ENCODE measurements around the gene PTPN14.
"Not testable (repeated sequence)": the region's sequence is repeated elsewhere in the genome, so short reads cannot be mapped to it uniquely, and the experiment has no call there.

Gene PTPN14

DNA sequence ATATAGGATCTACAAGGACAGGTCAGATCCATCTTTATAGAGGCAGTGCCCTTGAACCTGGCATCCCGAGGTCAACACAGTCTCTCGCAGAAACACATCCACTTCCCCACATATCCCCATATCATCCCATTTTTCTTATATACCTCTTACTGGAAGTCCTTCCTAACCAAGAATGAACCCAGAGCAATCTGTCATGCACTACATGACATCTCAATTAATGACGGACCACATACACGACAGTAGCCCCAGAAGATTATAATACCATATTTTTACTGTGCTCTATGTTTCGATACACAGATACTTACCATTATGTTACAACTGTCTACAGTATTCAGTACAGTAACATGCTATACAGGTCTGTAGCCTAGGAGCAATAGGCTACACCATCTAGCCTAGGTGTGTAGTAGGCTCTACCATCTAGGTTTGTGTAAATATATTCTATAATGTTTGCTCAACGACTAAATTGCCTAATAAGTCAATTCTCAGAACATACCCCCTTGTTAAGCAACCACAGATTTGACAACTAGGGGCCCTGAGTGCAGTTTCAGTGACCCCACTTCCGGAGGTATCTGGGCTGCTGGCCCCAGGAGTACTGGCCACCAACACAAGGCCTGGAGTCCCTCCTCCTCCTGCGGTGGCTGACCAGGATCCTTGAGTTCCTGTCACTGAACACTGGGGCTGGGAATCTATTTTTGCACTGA lies 28.1 kb downstream of the PTPN14 start:
- no peak for DNase-seq (ENCODE audit: extremely low read depth, low read depth)
- TF ChIP-seq, protein P1, sequence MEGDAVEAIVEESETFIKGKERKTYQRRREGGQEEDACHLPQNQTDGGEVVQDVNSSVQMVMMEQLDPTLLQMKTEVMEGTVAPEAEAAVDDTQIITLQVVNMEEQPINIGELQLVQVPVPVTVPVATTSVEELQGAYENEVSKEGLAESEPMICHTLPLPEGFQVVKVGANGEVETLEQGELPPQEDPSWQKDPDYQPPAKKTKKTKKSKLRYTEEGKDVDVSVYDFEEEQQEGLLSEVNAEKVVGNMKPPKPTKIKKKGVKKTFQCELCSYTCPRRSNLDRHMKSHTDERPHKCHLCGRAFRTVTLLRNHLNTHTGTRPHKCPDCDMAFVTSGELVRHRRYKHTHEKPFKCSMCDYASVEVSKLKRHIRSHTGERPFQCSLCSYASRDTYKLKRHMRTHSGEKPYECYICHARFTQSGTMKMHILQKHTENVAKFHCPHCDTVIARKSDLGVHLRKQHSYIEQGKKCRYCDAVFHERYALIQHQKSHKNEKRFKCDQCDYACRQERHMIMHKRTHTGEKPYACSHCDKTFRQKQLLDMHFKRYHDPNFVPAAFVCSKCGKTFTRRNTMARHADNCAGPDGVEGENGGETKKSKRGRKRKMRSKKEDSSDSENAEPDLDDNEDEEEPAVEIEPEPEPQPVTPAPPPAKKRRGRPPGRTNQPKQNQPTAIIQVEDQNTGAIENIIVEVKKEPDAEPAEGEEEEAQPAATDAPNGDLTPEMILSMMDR (IDR thresholded peaks at IDR 0.05; ENCODE audit: low read depth, low read length) = no peak

DNA sequence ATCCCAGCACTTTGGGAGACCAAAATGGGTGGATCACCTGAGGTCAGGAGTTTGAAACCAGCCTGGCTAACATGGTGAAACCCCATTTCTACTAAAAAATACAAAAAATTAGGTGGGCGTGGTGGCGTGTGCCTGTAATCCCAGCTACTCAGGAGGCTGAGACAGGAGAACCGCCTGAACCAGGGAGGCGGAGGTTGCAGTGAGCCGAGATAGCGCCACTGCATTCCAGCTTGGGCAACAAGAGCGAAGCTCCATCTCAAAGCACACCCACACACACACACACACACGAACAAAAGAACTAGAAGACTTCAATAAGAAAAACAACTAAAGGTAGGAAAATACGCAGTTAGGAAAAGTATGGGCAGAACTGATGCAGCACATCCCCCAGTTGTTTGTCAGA lies 29.9 kb downstream of the PTPN14 start:
- not testable (repeated sequence) for DNase-seq (ENCODE audit: extremely low read depth, low read depth)

DNA sequence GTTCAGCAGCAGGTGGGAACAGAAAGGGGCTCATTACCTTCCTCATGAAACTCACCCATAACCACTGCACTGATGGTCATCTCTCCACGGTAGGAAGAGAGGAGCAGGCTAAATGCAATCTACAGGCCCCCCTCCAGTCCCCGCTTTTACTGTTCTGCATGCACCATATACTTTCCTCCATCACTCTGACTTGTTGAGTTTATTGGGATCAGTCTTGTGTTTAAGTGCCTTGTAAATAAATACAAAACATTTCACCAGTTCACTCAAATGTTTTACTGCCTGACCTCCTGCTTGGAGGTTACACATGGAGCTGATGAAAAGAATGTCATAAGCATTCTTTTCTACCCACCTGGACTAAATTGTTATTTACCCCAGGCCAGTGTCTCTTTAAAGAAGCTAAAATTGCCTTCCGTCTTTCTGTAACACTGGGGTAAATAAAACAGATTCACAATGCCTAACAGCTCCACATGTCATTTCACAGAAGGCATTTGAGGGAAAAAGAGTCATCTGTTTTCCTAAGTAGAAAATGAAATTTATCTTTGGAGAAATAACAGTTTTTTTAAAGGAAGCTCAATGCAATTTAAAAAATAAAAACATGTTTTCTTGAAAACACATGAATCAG lies 30.7 kb downstream of the PTPN14 start:
- DNase-seq (ENCODE audit: extremely low read depth, low read depth) = no peak

DNA sequence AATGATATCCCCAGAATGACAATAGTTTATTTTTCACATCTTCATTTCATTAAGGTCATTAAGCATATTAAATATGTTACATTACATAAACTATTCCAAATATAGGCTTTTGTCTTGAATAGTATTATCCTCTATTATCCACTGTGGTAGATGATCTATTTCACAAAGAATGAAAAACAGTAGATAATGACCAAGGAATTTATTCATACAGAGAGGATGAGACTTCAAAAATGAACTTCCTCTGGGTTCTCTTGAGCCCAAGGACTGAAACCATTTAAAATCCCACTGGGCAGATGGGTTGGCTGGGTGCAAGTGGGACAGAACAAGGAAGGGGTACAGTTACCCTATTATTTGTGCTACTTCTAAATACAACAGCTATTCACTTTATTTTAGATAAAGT lies 33.0 kb downstream of the PTPN14 start:
- DNase-seq (ENCODE audit: extremely low read depth, low read depth) = no peak
- TF ChIP-seq, protein P1 (IDR thresholded peaks at IDR 0.05; ENCODE audit: low read depth, low read length) = no peak

More for the DNA sequence above, 30.7 kb downstream of the PTPN14 start:
- TF ChIP-seq, protein P1 (IDR thresholded peaks at IDR 0.05; ENCODE audit: low read depth, low read length) = no peak

GRCh38 chr1:214516434-214517326 lies 34.7 kb downstream of the PTPN14 start:
- TF ChIP-seq, protein P1 (IDR thresholded peaks at IDR 0.05; ENCODE audit: low read depth, low read length) = no peak
- no peak for DNase-seq (ENCODE audit: extremely low read depth, low read depth)

GRCh38 chr1:214515544-214516433 lies 35.6 kb downstream of the PTPN14 start:
- TF ChIP-seq, protein P1 (IDR thresholded peaks at IDR 0.05; ENCODE audit: low read depth, low read length) = no peak
- DNase-seq (ENCODE audit: extremely low read depth, low read depth) = no peak

- no peak for DNase-seq (ENCODE audit: extremely low read depth, low read depth)
- TF ChIP-seq, protein P1 (IDR thresholded peaks at IDR 0.05; ENCODE audit: low read depth, low read length) = no peak
Observed at GRCh38 chr1:214514819-214515383, 36.5 kb downstream of the PTPN14 start.

All from AG09319 (cell line).